Transverse colon (tissue), 3 donors: ENCODE results near the gene RHBDD1.
"Not testable (repeated sequence)": the region's sequence is repeated elsewhere in the genome, so short reads cannot be mapped to it uniquely, and the experiment has no call there.

ENCODE experiments used
- CTCF ChIP-seq, 5 experiments: fragments of 200-600 bp in 3 of 5; fragments of 450-650 bp in 2 of 5; sonication (generic) in 3 of 5; IDR thresholded peaks; 1 replicate in 2 of 5; 2 replicates in 3 of 5; pipeline ENCODE4 v1.5.1; 2016 to 2017; ENCODE audit warnings: antibody characterized with exemption in 5 of 5, inconsistent platforms in 3 of 5, mild to moderate bottlenecking in 2 of 5, moderate library complexity in 1 of 5
- EP300 ChIP-seq: sonication (generic); formaldehyde crosslinking; IDR thresholded peaks from one replicate; pipeline ENCODE4 v1.6.1; 2017; ENCODE audit warnings: antibody characterized with exemption, low read depth

GRCh38 chr2:226834880-226835279 lies 974 bp upstream of the RHBDD1 start:
- not testable (repeated sequence) for TF ChIP-seq CTCF (IDR thresholded peaks at IDR 0.05); EP300
